GM10266 (cell line): Measurements from ENCODE around the gene WIPF3.

ENCODE experiments used
- DNase-seq: peaks from one replicate; pipeline ENCODE4 v3.0.0; 2012; ENCODE audit errors: extremely low spot score
- TF ChIP-seq, protein P1 (sequence below): IDR thresholded peaks from 2 replicates; pipeline ENCODE4 v1.5.1; 2012; ENCODE audit warnings: mild to moderate bottlenecking, low read depth; ENCODE audit not compliant: control insufficient read depth, insufficient read depth; ENCODE audit errors: missing control alignments

WIPF3 gene

DNA sequence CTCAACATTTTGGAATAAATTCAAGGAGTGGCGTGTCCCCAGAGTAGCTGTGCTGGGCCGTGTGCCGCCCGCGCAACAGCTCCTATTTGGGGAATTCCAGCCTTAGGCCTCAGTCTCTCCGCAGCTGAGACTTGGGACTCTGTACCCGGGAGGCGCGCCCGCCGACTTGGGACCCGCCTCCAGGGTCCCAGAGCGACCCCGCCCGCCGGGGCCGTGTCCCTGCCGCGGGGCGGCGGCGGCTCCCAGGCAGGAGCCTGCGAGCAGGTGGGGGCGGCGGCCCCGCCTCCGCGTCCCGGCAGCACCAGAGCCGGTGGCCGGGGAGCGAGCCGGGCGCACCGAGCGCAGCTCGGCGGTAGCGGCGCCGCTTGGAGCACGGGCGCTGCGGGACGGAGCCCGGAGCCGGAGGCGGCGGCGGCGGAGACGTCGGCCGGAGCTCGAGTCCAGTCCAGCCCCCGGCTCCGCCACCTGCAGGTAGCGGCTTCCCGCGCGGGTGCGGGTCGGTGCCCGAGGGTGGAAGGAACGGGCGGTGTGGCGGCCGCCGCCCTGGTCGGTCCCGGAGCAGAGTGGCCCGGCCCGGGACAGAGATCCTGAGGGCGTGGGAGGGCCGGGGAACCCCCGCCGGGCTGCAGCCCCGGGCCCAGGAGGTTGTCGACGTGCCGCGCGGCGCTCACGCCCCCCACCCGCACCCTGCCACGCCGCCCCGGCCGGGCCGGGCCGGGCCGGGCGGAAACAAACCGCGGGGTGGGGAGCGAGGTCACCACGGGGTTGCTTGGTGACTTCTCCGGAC is at the start of gene WIPF3:
WIPF3 (plus strand) TSS at position 301 of the 787 bp plus-strand sequence. CDS start 28,217 bp downstream, outside the sequence.
- DNase-seq, result peak; percentile 57
- TF ChIP-seq, protein P1, sequence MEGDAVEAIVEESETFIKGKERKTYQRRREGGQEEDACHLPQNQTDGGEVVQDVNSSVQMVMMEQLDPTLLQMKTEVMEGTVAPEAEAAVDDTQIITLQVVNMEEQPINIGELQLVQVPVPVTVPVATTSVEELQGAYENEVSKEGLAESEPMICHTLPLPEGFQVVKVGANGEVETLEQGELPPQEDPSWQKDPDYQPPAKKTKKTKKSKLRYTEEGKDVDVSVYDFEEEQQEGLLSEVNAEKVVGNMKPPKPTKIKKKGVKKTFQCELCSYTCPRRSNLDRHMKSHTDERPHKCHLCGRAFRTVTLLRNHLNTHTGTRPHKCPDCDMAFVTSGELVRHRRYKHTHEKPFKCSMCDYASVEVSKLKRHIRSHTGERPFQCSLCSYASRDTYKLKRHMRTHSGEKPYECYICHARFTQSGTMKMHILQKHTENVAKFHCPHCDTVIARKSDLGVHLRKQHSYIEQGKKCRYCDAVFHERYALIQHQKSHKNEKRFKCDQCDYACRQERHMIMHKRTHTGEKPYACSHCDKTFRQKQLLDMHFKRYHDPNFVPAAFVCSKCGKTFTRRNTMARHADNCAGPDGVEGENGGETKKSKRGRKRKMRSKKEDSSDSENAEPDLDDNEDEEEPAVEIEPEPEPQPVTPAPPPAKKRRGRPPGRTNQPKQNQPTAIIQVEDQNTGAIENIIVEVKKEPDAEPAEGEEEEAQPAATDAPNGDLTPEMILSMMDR, result no peak

DNA sequence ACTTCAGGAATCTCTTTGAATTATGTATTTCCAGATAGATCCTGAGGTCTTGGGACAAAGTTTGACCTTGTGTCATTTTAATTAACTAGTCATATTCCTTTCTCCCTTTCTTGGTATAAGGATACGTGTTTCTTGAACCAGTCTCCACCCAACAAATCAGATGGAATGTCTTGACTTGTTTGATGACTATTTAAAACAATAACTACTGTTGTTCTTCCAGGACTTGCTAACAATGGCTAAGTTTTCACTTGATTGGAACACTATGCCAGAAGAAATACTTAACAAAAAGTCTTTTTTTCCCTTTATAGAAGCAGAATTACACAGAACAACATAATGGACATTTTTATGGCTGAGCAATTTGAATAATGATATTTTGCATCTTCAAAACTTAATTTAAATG is 43.0 kb upstream of the WIPF3 start:
- DNase-seq, result no peak
- TF ChIP-seq, protein P1, result no peak

DNA sequence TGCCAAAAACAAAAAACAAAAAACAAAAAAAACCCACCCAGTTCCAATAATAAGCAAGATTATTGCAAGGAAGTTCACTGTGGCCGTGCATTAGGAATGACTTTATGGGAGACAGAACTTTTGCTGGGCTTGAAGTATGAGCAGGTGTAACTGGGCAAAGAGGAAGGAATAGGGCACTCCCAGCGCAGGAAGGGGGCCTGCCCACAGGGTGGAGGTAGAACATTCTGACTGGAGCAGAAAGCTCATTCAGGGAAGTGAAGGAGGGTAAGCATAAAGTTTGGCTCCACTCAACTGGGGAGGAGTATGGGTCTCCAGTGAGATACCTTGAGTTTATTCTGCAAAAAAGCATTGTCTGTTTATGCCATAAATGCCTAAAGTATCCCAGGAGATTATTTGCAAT is 42.1 kb upstream of the WIPF3 start:
- TF ChIP-seq, protein P1, result no peak
- DNase-seq, result no peak

DNA sequence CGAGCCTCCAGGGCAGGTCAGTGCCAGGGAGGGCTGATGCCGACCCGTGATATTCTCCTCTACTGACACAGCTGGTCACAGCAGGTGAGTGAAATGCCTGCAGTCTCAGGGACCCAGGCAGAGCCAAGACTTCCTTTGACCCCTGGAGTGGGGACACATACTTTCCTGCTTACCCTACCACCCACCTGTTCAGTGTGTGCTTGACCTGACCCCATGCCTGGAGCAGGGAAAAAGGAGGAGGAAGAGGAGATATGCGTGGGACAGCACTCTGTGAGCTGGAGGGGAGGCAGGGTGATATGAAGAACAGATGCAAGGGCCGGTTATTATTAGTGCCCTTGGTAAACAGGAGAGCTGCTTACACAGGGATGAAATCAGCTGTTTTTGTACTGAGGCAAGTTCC is 40.8 kb upstream of the WIPF3 start:
- TF ChIP-seq, protein P1, result no peak
- no peak for DNase-seq

GRCh38 chr7:29770371-29770770 is 35.9 kb upstream of the WIPF3 start:
- TF ChIP-seq, protein P1, result no peak
- no peak for DNase-seq

DNA sequence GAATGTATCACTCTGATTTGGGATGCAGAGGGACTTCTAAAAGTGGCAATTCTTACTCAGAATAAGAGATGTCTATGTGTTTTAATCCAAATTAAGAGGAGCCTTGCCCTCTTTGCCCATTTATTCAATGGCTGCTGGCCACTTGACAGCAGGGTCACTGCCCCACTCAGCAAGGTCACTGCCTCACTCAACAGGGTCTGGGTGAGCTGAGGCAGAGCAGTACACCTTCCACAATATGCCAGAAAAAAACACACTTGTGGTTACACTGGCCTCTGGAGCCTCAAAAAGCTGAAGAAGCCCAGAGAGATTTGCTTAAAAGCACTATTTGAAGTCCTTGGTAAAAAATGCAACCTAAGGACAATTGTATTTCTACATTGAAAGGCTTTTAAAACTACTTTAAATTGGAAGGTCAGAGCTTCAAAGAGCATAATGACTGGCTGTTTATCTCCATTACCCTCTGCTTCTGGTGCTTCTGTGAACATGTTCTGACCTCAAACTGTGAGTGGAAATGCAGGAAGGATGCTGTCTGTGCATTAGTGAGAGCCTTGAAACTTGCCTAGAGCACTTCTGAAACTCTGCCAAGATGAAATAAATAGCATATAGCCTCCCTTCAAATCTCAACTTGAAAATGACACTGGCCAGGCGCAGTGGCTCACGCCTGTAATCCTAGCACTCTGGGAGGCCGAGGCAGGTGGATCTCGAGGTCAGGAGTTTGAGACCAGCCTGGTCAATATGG is 35.1 kb upstream of the WIPF3 start:
- TF ChIP-seq, protein P1, result no peak
- DNase-seq, result no peak

DNA sequence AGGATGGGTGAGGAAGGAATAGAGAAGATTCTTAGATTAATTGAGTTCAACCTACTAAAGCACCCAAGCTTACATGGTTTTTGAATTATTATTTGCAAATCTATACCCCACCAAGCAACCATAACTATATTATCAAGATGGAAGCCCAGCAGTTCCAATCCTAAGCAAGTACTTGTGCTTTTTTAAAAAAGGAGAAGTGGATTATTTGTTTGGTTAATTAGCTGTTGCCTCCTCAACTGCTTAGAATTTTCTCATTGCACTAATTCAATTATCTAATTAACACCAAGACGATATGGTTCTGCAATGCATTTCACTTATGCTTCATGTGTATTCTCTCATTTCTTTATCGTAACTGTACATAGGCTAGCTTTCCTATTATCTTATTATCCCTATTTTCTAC is 27.3 kb upstream of the WIPF3 start:
- TF ChIP-seq, protein P1, result no peak
- no peak for DNase-seq
